Vagina (tissue), 2 donors: ENCODE data around the gene LARP6.

ENCODE experiments used
- POLR2A ChIP-seq, 2 donors: fragments of 450-650 bp; IDR thresholded peaks; one replicate each; pipeline ENCODE4 v1.6.1; 2017; ENCODE audit warnings: antibody characterized with exemption in 2 of 2, mild to moderate bottlenecking in 2 of 2, moderate library complexity in 2 of 2
- TF ChIP-seq, protein P1 (sequence below), 3 experiments: fragments of 450-650 bp in 2 of 3; fragments of 200-600 bp in 1 of 3; sonication (generic) in 1 of 3; IDR thresholded peaks; one replicate each; pipeline ENCODE4 v1.5.1; 2017 to 2019; ENCODE audit warnings: antibody characterized with exemption in 3 of 3, mild to moderate bottlenecking in 2 of 3, moderate library complexity in 2 of 3

GRCh38 chr15:70826634-70827033, 27.3 kb downstream of the LARP6 start:
- no peak for TF ChIP-seq POLR2A (IDR thresholded peaks at IDR 0.05)
- TF ChIP-seq, protein P1, sequence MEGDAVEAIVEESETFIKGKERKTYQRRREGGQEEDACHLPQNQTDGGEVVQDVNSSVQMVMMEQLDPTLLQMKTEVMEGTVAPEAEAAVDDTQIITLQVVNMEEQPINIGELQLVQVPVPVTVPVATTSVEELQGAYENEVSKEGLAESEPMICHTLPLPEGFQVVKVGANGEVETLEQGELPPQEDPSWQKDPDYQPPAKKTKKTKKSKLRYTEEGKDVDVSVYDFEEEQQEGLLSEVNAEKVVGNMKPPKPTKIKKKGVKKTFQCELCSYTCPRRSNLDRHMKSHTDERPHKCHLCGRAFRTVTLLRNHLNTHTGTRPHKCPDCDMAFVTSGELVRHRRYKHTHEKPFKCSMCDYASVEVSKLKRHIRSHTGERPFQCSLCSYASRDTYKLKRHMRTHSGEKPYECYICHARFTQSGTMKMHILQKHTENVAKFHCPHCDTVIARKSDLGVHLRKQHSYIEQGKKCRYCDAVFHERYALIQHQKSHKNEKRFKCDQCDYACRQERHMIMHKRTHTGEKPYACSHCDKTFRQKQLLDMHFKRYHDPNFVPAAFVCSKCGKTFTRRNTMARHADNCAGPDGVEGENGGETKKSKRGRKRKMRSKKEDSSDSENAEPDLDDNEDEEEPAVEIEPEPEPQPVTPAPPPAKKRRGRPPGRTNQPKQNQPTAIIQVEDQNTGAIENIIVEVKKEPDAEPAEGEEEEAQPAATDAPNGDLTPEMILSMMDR (IDR thresholded peaks at IDR 0.05) = no peak
